A549 (cell line): Measurements from ENCODE around the gene AQP12B. TPM values are rescaled to one million over a fixed set of nuclear protein-coding genes. Genes with fewer than 3 reads are reported as not detected.

Experiments used
- ATAC-seq, 2 experiments: fragments of 200-7000 bp in 1 of 2; fragments of >200 bp in 1 of 2; cut with Nextera tagmentation in 1 of 2; cut with Tn5 transposase in 1 of 2; 3 replicates each; pipeline versions ENCODE4 v1.8.0 to v1.9.1; 2018 to 2020; ENCODE audit warnings: mild to moderate bottlenecking in 1 of 2, moderate library complexity in 1 of 2
- CTCF ChIA-PET: fragments of 300-600 bp; sonication (Branson Sonifier 250); formaldehyde crosslinking; extraction: SDS; loops from one replicate; lab custom pipeline; 2021; ENCODE audit warnings: antibody characterized with exemption, inconsistent platforms; lab: Yijun Ruan, JAX
- POLR2A ChIA-PET: fragments of 350-600 bp; formaldehyde crosslinking; extraction: SDS; loops from one replicate; lab custom pipeline; 2021; ENCODE audit warnings: antibody characterized with exemption, inconsistent platforms; lab: Yijun Ruan, JAX
- DNase-seq, 2 experiments: peaks; one replicate each; pipeline versions ENCODE4 v3.0.0 to v3.0.0-alpha.2; 2011 to 2016; ENCODE audit warnings: low read depth in 1 of 2, low spot score in 1 of 2
- FAIRE-seq: peaks from 2 replicates; lab custom pipeline; 2011; peaks lifted over from hg19 to GRCh38; lab: Jason Lieb, UNC
- H3K27ac ChIP-seq, 2 experiments: fragments of >200 bp; sonication (Bioruptor Twin); formaldehyde crosslinking; 3 replicates each; pipeline ENCODE4 v1.5.1; 2016 to 2017
- H3K4me1 ChIP-seq: fragments of >200 bp; sonication (Bioruptor Twin); formaldehyde crosslinking; 3 replicates; pipeline ENCODE4 v1.6.1; 2016
- H3K4me2 ChIP-seq: fragments of >200 bp; sonication (Bioruptor Twin); formaldehyde crosslinking; 3 replicates; pipeline ENCODE4 v1.6.1; 2016
- H3K4me3 ChIP-seq: fragments of >200 bp; sonication (Bioruptor Twin); formaldehyde crosslinking; 3 replicates; pipeline ENCODE4 v1.5.1; 2016
- H3K9me3 ChIP-seq: fragments of >200 bp; sonication (Bioruptor Twin); formaldehyde crosslinking; 3 replicates; pipeline ENCODE4 v1.6.1; 2016
- BHLHE40 ChIP-seq: IDR thresholded peaks from 2 replicates; pipeline ENCODE4 v1.6.1; 2012; ENCODE audit warnings: low read depth, low read length, inconsistent platforms
- CBX8 ChIP-seq: fragments of 200-600 bp; sonication (generic); IDR thresholded peaks from 2 replicates; pipeline ENCODE4 v1.6.1; 2016
- CEBPB ChIP-seq, 2 experiments: fragments of >200 bp in 1 of 2; sonication (Bioruptor Twin) in 1 of 2; formaldehyde crosslinking in 1 of 2; IDR thresholded peaks; 2 replicates each; pipeline ENCODE4 v1.6.1; 2012 to 2016
- EP300 ChIP-seq, 2 experiments: fragments of >200 bp; sonication (Bioruptor Twin); formaldehyde crosslinking; IDR thresholded peaks; 2 replicates in 1 of 2; 3 replicates in 1 of 2; pipeline ENCODE4 v1.6.1; 2016 to 2017
- GATA3 ChIP-seq: IDR thresholded peaks from 2 replicates; pipeline ENCODE4 v1.6.1; 2012; ENCODE audit warnings: borderline replicate concordance
- HDAC2 ChIP-seq: fragments of 200-600 bp; sonication (generic); IDR thresholded peaks from 2 replicates; pipeline ENCODE4 v1.6.1; 2016
- HES2 ChIP-seq: fragments of >200 bp; sonication (Bioruptor Twin); formaldehyde crosslinking; IDR thresholded peaks from 2 replicates; pipeline ENCODE4 v1.6.1; 2016
- HOXA7 ChIP-seq: fragments of 250-450 bp; sonication (Bioruptor Pico); IDR thresholded peaks from 2 replicates; pipeline ENCODE4 v1.5.0; 2020; ENCODE audit warnings: mild to moderate bottlenecking, moderate library complexity
- MAFK ChIP-seq: fragments of 450-650 bp; IDR thresholded peaks from 2 replicates; pipeline ENCODE4 v1.6.1; 2014; ENCODE audit not compliant: partially characterized antibody
- NPAS2 ChIP-seq: fragments of 250-450 bp; sonication (Bioruptor Pico); IDR thresholded peaks from 2 replicates; pipeline ENCODE4 v1.8.0; 2022; ENCODE audit warnings: mild to moderate bottlenecking, moderate library complexity, borderline replicate concordance
- REST ChIP-seq: fragments of 200-600 bp; sonication (generic); IDR thresholded peaks from 2 replicates; pipeline ENCODE4 v1.6.1; 2016; ENCODE audit warnings: antibody characterized with exemption, mild to moderate bottlenecking, moderate library complexity
- SMC3 ChIP-seq: fragments of >200 bp; sonication (Bioruptor Twin); formaldehyde crosslinking; IDR thresholded peaks from 3 replicates; pipeline ENCODE4 v1.6.1; 2018; ENCODE audit warnings: inconsistent platforms
- SREBF2 ChIP-seq: fragments of 450-650 bp; IDR thresholded peaks from 2 replicates; pipeline ENCODE4 v1.6.1; 2014; ENCODE audit warnings: mild to moderate bottlenecking, moderate library complexity
- ZSCAN20 ChIP-seq: fragments of 250-450 bp; sonication (Bioruptor Pico); IDR thresholded peaks from 2 replicates; pipeline ENCODE4 v1.8.0; 2022; ENCODE audit warnings: mild to moderate bottlenecking, moderate library complexity
- WGBS: methylation state at CpG from one replicate; pipeline ENCODE4 v1.1.6; 2017; ENCODE audit errors: missing lambda C conversion rate; 5-methylcytosine and 5-hydroxymethylcytosine counted together
- polyA plus RNA-seq, 4 experiments: library from polyadenylated mRNA; depleted of rRNA in 3 of 4; stranded (reverse); fragments of >200 nt; fragmentation: RNase III in 1 of 4; extraction: RNeasy Plus Mini Kit Qiagen cat#74134 plus additional on column Dnase treatment in 1 of 4; gene quantifications; 2 replicates in 3 of 4; 3 replicates in 1 of 4; pipeline ENCODE4 v1.2.3, GENCODE V29; 2011 to 2017
- TF ChIP-seq, protein P1 (sequence below): fragments of 250-450 bp; sonication (Bioruptor Pico); IDR thresholded peaks from 2 replicates; pipeline ENCODE4 v1.5.0; 2021; ENCODE audit warnings: mild to moderate bottlenecking, moderate library complexity, borderline replicate concordance
- TF ChIP-seq, protein P2 (sequence below): IDR thresholded peaks from 2 replicates; pipeline ENCODE4 v1.6.1; 2012; ENCODE audit warnings: low read depth, borderline replicate concordance
- TF ChIP-seq, protein P3 (sequence below): IDR thresholded peaks from 2 replicates; pipeline ENCODE4 v1.6.1; 2012
- TF ChIP-seq, protein P4 (sequence below): fragments of >200 bp; sonication (Bioruptor Twin); formaldehyde crosslinking; IDR thresholded peaks from 3 replicates; pipeline ENCODE4 v1.5.1; 2016

The AQP12B gene
- polyA plus RNA-seq, 2 of the 4 experiments (the other 2 are of a cell fraction) = not detected

DNA sequence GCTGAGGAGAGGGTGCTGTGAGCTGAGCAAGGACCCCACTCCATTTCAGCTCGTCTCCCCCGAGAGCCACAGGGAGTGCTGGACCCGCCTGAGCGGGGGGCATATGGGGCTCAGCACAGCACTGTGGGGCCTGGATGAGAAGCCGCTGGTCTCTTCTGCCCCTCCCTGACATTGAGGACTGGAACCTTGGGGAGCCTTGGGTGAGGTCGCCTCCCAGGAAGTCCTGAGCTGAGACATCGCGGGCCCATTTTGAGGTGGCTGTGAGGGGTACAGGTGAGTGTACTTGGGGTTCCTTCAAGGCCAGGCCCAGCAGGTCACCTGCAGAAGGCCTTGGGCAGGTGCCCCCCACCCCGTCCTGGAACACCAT, 5.9 kb upstream of the AQP12B start:
- ATAC-seq (no peak), FAIRE-seq (no peak), DNase-seq (no peak)
- Histone ChIP-seq H3K4me1 (no peaks in the 10 kb centered on the region), H3K4me3 (no peak overlapping the region), H3K27ac (no peak overlapping the region), H3K9me3 (no peaks in the 10 kb centered on the region)
- WGBS = 64% methylated on average over 5 of the region's 9 CpGs
- ChIA-PET CTCF (no interaction called here), POLR2A (no interaction called here)
- TF ChIP-seq HDAC2 (no peak), SREBF2 (no peak)
- TF ChIP-seq, all 56 proteins: peak for 0
- no peak overlapping the region for H3K4me2 ChIP-seq

- Histone ChIP-seq H3K4me1 (no peaks in the 10 kb centered on the region), H3K4me2 (no peak overlapping the region), H3K27ac (no peak overlapping the region), H3K4me3 (no peak overlapping the region), H3K9me3 (no peaks in the 10 kb centered on the region)
- DNase-seq = no peak
- TF ChIP-seq GATA3 (no peak), REST (no peak), BHLHE40 (no peak), HES2 (no peak), NPAS2 (no peak), CEBPB (IDR thresholded peaks at IDR 0.05) (no peak), HOXA7 (CRISPR knock-in tag) (no peak), MAFK (no peak), EP300 (IDR thresholded peaks at IDR 0.05) (no peak), SREBF2 (no peak), ZSCAN20 (CRISPR knock-in tag) (no peak), SMC3 (no peak)
- TF ChIP-seq, protein P1, sequence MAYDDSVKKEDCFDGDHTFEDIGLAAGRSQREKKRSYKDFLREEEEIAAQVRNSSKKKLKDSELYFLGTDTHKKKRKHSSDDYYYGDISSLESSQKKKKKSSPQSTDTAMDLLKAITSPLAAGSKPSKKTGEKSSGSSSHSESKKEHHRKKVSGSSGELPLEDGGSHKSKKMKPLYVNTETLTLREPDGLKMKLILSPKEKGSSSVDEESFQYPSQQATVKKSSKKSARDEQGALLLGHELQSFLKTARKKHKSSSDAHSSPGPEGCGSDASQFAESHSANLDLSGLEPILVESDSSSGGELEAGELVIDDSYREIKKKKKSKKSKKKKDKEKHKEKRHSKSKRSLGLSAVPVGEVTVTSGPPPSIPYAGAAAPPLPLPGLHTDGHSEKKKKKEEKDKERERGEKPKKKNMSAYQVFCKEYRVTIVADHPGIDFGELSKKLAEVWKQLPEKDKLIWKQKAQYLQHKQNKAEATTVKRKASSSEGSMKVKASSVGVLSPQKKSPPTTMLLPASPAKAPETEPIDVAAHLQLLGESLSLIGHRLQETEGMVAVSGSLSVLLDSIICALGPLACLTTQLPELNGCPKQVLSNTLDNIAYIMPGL (CRISPR knock-in tag) = no peak
- TF ChIP-seq, protein P2, sequence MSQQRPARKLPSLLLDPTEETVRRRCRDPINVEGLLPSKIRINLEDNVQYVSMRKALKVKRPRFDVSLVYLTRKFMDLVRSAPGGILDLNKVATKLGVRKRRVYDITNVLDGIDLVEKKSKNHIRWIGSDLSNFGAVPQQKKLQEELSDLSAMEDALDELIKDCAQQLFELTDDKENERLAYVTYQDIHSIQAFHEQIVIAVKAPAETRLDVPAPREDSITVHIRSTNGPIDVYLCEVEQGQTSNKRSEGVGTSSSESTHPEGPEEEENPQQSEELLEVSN = no peak
- ATAC-seq = no peak
- WGBS = 29% methylated on average over 6 of the region's 14 CpGs
- ChIA-PET POLR2A (no interaction called here), CTCF (no interaction called here)
- no peak for FAIRE-seq
Observed at GRCh38 chr2:240687741-240688552, 5.3 kb upstream of the AQP12B start.

GRCh38 chr2:240687045-240687740, 4.5 kb upstream of the AQP12B start:
- Histone ChIP-seq H3K4me3 (no peak overlapping the region), H3K27ac (no peak overlapping the region), H3K9me3 (no peaks in the 10 kb centered on the region), H3K4me1 (no peaks in the 10 kb centered on the region), H3K4me2 (no peak overlapping the region)
- ChIA-PET POLR2A (no interaction called here), CTCF (no interaction called here)
- 90% methylated on average over 12 of the region's 20 CpGs for whole genome bisulfite sequencing
- FAIRE-seq = no peak
- no peak for ATAC-seq
- no peak for DNase-seq
- TF ChIP-seq, protein P1 (CRISPR knock-in tag) = no peak
- TF ChIP-seq EP300 (IDR thresholded peaks at IDR 0.05) = no peak
- TF ChIP-seq, protein P3, sequence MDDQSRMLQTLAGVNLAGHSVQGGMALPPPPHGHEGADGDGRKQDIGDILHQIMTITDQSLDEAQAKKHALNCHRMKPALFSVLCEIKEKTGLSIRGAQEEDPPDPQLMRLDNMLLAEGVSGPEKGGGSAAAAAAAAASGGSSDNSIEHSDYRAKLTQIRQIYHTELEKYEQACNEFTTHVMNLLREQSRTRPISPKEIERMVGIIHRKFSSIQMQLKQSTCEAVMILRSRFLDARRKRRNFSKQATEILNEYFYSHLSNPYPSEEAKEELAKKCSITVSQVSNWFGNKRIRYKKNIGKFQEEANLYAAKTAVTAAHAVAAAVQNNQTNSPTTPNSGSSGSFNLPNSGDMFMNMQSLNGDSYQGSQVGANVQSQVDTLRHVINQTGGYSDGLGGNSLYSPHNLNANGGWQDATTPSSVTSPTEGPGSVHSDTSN = no peak
- TF ChIP-seq ZSCAN20 (CRISPR knock-in tag) = no peak
- TF ChIP-seq CBX8 = no peak
- TF ChIP-seq HDAC2 = no peak
- TF ChIP-seq NPAS2 = no peak
- TF ChIP-seq, protein P4, sequence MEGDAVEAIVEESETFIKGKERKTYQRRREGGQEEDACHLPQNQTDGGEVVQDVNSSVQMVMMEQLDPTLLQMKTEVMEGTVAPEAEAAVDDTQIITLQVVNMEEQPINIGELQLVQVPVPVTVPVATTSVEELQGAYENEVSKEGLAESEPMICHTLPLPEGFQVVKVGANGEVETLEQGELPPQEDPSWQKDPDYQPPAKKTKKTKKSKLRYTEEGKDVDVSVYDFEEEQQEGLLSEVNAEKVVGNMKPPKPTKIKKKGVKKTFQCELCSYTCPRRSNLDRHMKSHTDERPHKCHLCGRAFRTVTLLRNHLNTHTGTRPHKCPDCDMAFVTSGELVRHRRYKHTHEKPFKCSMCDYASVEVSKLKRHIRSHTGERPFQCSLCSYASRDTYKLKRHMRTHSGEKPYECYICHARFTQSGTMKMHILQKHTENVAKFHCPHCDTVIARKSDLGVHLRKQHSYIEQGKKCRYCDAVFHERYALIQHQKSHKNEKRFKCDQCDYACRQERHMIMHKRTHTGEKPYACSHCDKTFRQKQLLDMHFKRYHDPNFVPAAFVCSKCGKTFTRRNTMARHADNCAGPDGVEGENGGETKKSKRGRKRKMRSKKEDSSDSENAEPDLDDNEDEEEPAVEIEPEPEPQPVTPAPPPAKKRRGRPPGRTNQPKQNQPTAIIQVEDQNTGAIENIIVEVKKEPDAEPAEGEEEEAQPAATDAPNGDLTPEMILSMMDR = no peak
- TF ChIP-seq, protein P2 = no peak
